Fibroblast of mammary gland (primary cell): ENCODE results near the gene MAP4K3.
"Not testable (repeated sequence)": the region's sequence is repeated elsewhere in the genome, so short reads cannot be mapped to it uniquely, and the experiment has no call there.

Experiments used
- DNase-seq: peaks from one replicate; pipeline ENCODE4 v3.0.0-alpha.2; 2010; ENCODE audit warnings: low read depth
- H3K4me3 ChIP-seq: 2 replicates; pipeline ENCODE4 v1.5.1; 2011; ENCODE audit warnings: low read depth, mild to moderate bottlenecking, low read length, moderate library complexity; ENCODE audit not compliant: control insufficient read depth
- CTCF ChIP-seq: conservative IDR thresholded peaks from 2 replicates; pipeline ENCODE4 v1.5.1; 2011; ENCODE audit warnings: low read depth, low read length, inconsistent platforms; ENCODE audit not compliant: control insufficient read depth, insufficient read depth

The MAP4K3 gene

GRCh38 chr2:39390216-39390615, 46.9 kb downstream of the MAP4K3 start:
- no peak overlapping the region for H3K4me3 ChIP-seq
- TF ChIP-seq CTCF, result no peak
- peak; percentile 23 for DNase-seq

- TF ChIP-seq CTCF, result no peak
- H3K4me3 ChIP-seq, result no peak overlapping the region
- no peak for DNase-seq
These were observed 51.0 kb downstream of the MAP4K3 start for GRCh38 chr2:39386064-39386463.

- no peak for TF ChIP-seq CTCF
- H3K4me3 ChIP-seq, result no peak overlapping the region
- no peak for DNase-seq
These were observed 51.9 kb downstream of the MAP4K3 start for GRCh38 chr2:39385172-39385571.

GRCh38 chr2:39384071-39384470, 53.0 kb downstream of the MAP4K3 start:
- not testable (repeated sequence) for DNase-seq

GRCh38 chr2:39383146-39383545, 53.9 kb downstream of the MAP4K3 start:
- TF ChIP-seq CTCF, result no peak
- H3K4me3 ChIP-seq, result no peak overlapping the region
- no peak for DNase-seq

More at GRCh38 chr2:39384071-39384470, 53.0 kb downstream of the MAP4K3 start:
- not testable (repeated sequence) for H3K4me3 ChIP-seq

GRCh38 chr2:39381653-39382052, 55.4 kb downstream of the MAP4K3 start:
- no peak for TF ChIP-seq CTCF
- no peak for DNase-seq
- H3K4me3 ChIP-seq, result no peak overlapping the region

- no peak for TF ChIP-seq CTCF
- H3K4me3 ChIP-seq, result no peak overlapping the region
- peak; percentile 32 for DNase-seq
These were observed 56.4 kb downstream of the MAP4K3 start for GRCh38 chr2:39380525-39381150.
